C1 segment of cervical spinal cord (tissue), 14 donors: ENCODE measurements around the gene JMJD6.
"Not testable (repeated sequence)": the region's sequence is repeated elsewhere in the genome, so short reads cannot be mapped to it uniquely, and the experiment has no call there.

Source experiments
- DNase-seq, 14 donors: peaks; one replicate each; lab custom pipeline; 2025; lab: John Stamatoyannopoulos, UW

Gene JMJD6

GRCh38 chr17:76698466-76698977, 27.9 kb downstream of the JMJD6 start:
- DNase-seq: not testable (repeated sequence)

DNA sequence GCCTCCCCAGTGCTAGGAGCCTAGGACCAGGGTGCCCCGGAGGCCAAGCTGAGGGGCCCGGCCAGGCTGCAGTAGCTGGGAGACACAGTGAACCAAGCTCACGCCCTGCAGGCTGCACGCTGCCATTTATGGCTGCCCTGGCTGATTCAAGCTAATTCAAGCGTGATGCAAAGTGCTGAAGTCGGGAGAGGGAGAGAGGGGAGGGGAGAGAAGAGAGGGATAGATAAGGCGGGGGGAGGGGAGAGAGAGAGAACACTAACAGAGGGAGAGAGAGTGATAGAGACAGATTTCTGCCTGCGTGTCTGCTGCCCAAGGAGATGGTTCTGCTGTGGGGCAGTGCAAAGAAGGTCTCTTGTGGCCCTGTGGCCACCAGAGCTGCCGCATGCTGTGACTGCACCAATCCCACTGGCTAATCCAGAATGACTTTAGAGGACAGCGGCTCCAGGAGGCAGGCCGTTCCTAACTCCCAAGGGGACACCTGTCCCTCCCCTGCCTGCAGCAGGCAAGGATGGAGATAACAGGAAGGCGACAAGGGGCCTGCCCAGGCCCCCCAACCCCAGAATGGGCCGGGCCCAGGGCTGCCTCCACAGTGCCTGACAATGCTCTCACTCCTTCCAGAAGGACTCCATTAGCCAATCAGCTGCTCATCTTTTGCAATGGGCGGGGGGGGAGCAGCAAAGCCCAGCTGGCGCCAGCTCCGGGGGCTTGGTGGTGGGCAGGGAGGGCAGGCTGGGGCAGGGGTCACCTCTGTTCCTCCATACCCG, 28.5 kb downstream of the JMJD6 start:
- no peak for DNase-seq

DNA sequence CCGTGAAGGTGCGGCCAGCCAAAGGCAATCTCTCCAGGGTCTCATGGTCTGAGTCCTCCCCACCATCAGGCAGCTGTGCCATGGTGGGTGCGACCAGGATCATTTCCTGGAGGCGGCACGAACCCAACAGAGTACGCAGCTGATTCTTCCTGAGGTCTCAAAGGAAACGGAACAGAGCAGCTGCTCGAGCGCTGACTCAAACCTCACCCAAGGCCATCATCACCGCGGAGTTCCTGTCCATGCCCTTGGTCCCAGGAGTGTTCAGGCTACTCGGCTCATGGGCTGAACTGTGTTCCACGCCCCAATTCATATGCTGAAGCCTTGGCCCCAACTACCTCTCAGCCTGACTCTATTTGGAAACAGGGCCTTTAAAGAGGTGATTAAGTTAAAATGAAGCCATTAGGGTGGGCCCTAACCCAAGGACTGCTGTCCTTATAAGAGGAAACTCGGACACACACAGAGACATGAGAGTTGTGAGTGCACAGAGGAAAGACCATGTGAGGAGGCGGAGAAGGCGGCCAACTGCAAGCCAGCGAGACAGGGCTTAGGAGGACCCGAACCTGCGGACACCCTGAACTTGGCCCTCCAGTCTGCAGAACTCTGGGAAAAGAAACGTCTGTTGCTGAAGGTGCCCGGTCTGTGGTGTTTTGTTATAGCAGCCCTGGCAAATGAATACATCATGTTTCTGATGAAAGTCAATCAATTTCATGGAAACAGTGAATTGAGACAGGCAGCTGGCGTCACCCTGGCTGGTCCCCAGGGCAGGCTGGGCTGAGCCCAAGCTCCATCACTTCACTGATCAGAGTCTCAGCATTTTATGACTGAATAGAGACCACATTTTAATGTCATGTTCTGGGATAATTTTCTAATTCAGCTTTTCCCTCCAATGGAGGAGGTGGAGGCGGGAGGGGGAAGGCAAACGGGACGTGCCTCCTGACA, 29.4 kb downstream of the JMJD6 start:
- no peak for DNase-seq

- DNase-seq: no peak
These were observed 31.2 kb downstream of the JMJD6 start for GRCh38 chr17:76695059-76695831.

DNA sequence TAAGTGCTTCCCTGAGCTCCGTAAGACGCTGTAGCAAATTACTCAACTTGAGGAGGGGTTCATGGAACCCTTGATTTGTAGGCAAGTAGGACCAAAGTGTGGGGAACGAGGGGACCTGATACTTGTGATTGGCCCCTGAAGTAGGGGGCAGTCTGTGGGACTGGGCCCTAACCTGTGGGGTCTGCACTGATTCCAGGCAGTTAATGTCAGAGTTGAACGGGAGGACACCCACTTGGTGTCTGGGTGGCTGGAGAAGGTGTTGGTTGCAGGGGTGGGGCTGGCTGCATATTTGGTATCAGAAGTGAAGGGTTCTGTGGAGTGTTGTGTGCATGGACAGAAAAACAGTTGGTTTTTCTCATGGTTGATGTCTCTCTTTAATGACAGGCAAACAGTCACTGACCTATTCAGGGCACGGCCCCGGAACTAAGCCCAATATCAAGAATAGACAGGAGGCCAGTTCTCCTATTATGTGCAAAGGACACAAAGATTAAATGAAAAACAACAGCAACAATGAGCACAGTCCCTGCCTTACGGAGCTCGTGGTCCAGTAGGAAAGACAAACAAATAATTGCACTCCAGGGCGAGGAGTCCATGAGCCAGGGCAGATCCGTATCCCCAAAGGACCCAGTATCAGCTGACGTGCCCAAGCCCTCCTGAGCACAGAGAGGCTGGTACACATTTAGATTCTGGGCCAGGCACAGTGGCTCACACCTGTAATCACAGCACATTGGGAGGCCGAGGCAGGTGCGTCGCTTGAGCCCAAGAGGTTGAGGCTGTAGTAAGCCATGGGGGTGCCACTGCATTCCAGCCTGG, 34.8 kb downstream of the JMJD6 start:
- DNase-seq: no peak

GRCh38 chr17:76690596-76691280, 35.7 kb downstream of the JMJD6 start:
- DNase-seq: no peak

- no peak for DNase-seq
These were observed 36.5 kb downstream of the JMJD6 start for GRCh38 chr17:76689859-76690258.

- peak in 3 of 14 donors; percentile 30 to 65 (median 31) for DNase-seq
These were observed 38.2 kb downstream of the JMJD6 start for GRCh38 chr17:76688165-76688622.

DNA sequence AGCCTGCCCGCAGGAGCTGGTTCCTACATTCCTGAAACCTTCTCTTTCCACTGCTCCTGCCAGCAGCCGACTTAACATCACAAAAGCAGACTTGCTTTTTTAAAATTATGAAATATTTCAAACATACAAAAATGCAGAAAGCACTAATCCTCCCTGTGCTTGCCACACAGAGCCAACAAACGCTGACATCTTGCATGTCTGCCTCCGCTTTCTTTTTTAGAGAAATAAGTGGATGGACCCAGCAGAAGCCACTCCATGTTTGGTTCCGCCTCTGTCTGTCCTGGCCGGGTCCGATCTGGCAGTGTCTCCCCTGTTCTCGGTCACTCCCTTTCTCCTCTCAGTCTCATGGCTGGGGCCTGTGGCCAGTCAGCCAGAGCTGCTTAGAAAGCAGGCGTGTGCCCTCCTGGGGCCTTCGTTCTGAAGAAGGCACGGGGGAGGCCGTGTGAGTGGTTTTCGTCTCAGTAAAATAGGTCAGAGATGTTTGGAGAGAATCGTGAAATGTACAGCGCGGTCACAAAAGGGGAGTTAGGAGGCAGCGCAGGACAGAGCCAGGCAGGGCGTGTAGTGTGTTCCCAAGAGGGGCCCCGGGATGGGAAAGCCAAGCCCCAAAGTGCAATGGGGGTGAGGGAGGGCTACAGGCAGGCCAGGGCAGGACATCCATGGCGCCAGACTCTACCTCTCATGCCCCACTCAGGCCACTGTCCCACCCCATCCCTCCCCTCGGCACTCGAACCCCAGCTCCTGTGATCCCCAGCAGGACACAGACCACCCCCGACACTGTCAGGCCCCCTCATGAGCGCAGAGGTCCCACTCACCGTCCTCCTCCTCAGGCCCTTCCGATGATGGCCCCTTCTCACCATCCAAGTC, 38.9 kb downstream of the JMJD6 start:
- DNase-seq: peak in 7 of 14 donors; percentile 15 to 45 (median 27)

DNA sequence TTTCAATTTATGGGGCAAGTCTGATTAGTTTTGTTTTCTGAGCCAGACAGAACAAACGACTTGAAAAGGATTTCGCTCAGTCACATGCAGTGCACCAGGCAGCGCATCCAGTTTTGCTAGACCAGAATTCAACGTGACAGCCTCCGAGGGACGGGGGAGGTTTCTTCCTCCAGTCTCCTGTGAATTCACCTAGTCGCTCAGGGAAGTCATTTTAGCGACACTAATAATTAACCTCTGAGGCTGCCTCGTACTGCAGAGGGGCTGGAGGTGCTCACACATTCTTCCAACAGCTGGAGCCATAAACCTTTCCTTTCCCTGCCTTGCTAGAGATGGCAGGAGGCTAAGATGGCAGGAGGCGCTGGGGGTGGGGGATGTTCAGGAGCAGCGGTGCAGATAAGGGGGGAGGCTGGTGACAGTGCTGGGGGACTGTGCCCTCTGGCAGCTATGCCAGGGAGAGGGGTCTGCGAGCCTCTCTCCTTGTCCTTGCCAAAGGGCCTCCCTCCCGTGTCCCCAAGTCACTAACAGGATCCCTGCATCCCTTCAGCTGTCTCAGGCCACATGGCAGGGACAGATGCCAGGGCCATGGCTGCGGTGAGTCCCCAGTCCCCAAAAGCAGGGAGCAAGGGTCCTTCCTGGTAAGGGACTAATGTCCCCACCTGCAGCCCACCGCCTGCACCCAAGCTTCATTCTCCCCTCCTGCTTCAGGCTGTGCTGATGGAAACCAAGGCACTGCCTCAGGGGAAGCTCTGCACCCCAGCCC, 39.7 kb downstream of the JMJD6 start:
- DNase-seq: no peak

DNA sequence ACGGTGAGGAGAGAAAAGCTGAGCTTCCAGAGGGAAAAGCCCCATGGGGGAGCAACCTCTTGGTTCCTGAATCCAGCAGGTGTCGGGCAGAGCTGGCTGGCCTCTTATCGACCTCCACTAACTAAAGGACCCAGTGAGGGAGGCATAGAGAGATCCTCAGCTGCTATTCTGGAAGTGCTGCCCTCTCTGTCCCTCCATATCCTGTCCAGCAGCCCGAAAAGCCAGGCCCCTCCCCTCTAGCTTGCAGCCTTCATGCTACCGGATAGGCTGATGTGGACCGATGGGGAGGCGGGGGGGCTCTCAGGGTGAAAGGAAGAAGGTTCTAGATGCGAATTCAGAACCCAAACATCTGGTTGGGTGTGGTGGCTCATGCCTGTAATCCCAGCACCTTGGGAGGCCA, 40.6 kb downstream of the JMJD6 start:
- DNase-seq: no peak

DNA sequence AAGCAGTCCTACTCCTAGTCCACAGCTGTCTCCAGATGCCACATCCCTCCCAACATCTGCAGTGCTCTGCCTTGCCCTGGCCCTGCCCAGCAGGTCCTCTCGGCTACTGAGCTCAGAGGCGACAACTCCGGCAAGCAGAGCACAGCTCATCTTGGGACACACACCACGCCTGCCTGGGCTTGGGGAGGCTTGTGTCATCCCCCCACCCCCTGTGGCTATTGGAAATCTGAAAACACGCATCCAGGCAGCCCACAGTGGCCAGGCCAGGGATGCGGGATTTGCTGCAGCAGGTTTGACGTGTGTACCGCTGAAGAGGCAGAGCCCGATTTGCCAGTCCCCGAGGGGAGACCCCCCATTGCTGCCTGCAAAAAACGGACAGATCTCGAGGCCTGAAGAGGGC, 41.0 kb downstream of the JMJD6 start:
- DNase-seq: no peak

DNA sequence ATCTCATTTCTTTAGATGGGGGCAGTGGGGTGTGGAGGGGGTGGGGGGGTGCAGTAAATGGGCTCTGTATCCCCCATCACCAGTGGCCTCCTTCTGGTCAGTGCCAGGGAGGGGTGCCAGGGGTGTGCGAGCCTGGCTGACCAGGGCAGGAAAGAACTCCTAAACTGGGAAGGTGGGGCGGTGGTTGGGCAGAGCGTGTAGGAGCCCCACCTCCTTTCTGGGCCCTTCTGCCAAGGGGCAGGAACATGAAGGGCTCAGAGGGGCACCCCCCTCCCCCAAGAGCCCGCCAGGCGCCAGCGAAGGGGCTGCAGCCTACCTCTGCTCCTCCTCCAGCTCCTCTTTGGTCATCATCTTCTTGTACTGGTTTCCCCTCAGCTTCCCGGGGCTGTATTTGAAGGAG, 41.6 kb downstream of the JMJD6 start:
- DNase-seq: peak in 1 of 14 donors; percentile 12

DNA sequence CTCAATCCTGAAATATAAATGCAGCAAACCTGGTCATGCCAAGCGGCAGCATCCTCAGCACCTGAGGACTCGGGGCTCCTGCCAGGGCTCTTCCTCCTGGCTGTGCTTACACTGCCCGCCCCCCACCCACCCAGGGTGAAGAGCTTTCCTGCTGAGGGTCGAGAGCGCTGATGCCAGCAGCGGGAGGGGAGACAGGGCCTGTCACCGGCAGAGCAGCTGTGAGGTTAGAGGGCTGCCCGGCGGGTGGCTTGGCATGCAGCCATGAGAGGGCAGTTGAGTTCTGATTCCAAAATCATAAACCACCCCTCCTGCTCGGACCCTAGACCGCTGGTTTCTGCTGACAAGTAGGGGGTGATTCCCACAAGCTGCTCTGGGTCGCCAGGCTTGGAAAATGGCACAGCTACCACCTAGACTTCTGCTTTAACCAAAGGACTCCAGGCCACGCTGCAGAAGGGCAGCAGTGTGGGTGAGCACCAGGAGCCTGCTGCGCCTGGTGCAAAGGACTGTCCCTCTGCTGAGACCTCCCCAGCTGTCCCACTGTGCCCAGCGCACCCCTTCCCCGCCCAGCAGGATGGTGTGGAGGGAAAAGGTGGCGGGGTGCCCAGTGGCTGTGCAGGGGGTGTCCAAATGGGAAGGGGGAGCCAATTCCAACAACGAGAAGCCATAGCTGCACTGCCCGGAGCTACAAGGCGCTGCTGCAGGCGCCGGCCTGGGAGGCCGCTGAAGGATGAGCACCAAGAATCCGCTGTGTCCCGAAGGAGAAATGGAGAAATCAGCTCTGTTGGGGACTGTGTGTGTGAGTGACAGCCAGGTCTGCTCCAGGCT, 42.3 kb downstream of the JMJD6 start:
- DNase-seq: peak in 1 of 14 donors; percentile 30

DNA sequence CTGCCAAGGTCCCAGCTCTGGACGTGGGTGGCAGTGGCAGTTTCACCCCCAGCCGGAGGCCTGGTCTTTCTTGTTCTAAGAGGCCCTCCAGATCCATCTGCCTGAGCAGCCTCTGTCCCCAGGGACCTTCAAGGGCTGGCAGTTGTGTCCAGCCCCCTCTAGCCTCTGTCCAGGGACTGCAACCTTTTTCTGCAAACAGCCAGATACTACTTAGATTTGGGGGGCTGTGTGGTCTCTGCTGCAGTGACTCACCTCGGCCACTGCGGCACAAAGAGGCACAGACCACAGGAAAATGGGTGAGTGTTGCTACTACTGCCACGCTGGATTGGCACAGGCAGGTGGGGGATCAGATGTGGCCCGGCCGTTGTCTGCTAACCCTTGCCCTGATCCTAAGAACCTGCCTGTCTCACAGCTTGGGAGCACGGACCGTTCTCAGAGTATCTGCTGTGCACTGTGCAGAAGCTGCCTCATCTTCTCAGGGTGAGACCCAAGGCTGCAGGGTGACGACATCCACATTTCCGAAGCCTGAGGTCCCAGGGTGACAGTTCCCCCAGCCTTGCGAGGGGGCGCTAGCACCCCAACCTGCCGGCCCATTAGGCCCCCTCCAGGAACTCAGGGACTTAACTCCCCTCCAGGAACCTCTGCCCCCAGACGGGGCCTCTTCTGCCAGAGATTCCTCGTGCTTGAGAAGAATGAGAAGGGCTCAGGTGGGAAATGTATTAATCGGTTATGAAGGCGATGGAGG, 43.2 kb downstream of the JMJD6 start:
- no peak for DNase-seq

DNA sequence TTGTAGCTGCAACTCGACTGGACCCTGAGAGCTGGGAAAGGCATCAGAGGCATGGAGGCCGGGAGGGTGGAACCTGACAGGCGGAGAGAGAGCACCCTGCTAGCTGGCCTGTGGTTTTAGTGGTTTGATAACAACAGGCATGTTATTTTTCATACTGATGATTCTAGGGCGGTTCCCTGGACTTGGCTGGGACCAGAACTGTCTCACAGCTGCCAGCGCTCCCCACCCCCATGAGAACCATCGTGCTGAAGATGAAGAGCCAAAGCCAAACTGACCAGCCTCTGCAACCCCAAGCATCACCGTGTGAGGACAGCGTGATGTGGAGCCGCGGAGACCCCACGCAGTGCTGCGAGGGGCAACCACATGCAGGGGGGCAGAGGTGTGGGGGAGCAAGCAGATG, 44.1 kb downstream of the JMJD6 start:
- no peak for DNase-seq
